GM23248 (cell line): ENCODE data around the gene PIK3CD.

Experiments
- EZH2 ChIP-seq: fragments of 200-600 bp; sonication (generic); IDR thresholded peaks from 2 replicates; pipeline ENCODE4 v1.6.1; 2018; ENCODE audit warnings: antibody characterized with exemption, mild to moderate bottlenecking; ENCODE audit not compliant: insufficient read depth, poor library complexity, severe bottlenecking
- EZH2phosphoT487 ChIP-seq: fragments of 200-600 bp; sonication (generic); IDR thresholded peaks from 2 replicates; pipeline ENCODE4 v1.6.1; 2018; ENCODE audit warnings: antibody characterized with exemption, moderate library complexity, mild to moderate bottlenecking, low read depth; ENCODE audit not compliant: insufficient read depth

- no peak for TF ChIP-seq EZH2
- TF ChIP-seq EZH2phosphoT487 = no peak
Observed at GRCh38 chr1:9653491-9654050, 2.0 kb downstream of the PIK3CD start.
